ENCODE data around the gene KRTAP10-9.

The KRTAP10-9 gene

DNA sequence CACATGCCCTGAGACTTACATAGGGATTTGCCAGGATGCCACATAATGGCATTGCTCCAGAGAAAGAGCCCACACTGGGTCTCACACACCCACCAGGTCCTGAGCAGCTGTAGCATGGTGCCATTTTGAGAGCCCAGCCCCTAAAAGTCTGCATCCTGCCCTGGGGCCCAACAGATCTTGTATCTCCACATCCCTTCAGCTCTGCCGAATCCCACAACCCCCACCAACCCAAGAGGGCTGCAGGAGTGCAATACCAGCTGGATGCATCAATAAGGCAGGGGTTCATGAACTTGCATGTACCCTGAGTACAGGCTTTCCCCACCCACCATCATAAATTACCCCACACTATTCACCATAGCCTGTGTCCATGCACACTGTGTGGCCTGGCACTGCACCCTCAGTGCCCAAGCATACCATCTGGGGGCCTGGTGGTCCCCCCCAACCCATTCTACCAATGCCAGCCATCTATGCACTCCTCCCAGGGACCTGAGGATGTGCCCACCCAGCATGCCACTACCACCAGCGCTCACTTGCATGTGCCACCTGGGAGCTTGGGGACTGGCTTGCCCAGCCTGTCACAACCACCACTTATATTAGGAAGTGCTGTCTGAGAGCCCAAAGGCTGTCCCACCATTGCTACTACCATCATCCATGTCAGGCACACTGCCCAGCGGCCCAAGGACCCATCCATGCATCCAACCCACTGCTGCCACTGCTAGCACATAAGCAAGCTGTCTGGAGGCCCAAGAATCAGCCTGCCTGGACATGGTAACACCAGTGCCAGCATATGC is 43.9 kb downstream of the KRTAP10-9 start:
- DNase-seq = no peak

DNA sequence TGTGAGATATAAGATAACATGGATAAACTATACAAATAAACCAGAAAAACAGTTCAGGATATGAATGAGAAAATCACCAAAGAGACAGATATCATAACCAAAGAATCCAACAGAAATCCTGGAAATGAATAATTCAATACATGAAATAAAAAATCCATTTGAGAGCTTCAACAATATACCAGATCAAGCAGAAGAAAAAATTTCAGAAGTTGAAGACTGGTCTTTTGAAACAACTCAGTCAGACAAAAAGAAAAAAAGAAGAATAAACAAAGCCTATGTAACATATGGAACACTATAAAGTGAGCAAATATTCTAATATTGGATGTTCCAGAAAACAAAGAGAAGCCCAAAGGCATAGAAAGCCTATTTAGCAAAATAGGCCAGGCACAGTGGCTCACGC is 45.0 kb downstream of the KRTAP10-9 start:
- no peak for DNase-seq

DNA sequence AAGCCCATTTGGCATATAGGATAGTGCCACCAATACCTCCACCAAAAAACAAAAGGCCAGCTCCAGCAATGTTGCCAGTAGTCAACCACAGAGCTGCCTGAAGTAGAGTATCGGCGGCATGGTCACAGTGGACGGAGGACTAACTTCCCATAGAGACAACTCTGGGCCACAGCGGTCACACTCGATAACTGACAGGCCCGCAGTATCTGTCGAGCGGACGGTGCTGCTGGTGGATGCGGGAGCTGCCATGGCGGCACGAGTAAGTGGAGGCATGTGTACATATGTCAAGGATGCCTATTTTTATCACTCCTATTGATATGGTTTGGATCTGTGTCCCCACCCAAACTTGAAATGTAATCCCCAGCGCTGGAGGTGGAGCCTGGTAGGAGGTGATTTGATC is 51.0 kb downstream of the KRTAP10-9 start:
- no peak for DNase-seq

Measured in NCI-H1694 treated with DMSO at 0.1 percent for 48 hours (cell line).